ENCODE measurements around the gene CCNJ.

DNA sequence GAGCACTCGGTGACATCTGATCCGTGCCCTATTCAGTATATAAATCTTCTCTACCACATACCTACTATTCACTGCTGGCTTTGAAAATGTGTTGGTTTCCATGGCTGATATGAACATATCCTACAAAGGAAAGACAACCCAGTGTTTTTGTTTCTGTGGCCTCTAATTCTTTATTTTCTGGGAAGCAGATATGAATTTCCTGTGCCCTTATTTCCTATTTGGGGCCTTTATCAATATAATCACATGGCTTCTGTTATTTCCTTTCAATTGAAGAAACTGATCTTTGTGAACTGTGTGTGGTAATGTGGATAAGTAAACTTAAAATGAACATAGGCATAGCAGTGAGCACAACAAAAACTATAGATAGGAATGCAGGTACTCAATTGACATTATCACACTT, 10.6 kb downstream of the CCNJ start:
- TF ChIP-seq, protein P1, sequence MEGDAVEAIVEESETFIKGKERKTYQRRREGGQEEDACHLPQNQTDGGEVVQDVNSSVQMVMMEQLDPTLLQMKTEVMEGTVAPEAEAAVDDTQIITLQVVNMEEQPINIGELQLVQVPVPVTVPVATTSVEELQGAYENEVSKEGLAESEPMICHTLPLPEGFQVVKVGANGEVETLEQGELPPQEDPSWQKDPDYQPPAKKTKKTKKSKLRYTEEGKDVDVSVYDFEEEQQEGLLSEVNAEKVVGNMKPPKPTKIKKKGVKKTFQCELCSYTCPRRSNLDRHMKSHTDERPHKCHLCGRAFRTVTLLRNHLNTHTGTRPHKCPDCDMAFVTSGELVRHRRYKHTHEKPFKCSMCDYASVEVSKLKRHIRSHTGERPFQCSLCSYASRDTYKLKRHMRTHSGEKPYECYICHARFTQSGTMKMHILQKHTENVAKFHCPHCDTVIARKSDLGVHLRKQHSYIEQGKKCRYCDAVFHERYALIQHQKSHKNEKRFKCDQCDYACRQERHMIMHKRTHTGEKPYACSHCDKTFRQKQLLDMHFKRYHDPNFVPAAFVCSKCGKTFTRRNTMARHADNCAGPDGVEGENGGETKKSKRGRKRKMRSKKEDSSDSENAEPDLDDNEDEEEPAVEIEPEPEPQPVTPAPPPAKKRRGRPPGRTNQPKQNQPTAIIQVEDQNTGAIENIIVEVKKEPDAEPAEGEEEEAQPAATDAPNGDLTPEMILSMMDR (IDR thresholded peaks at IDR 0.05; ENCODE audit: low read depth, low read length): no peak
- no peak for TF ChIP-seq EZH2phosphoT487 (IDR thresholded peaks at IDR 0.05; ENCODE audit: low read depth)

All from OCI-LY3 (cell line).